Stimulated activated CD8-positive, alpha-beta memory T cell treated with anti-CD3 and anti-CD28 coated beads, Interleukin-4, amount 100 ng/mL, for 1 hour (primary cell): ENCODE measurements around the gene ARHGEF25.
A peak's percentile ranks its signal among the peaks of the same experiment; 100 is the strongest.
"Not testable (repeated sequence)": the region's sequence is repeated elsewhere in the genome, so short reads cannot be mapped to it uniquely, and the experiment has no call there.

ENCODE experiments used
- DNase-seq, 2 donors: peaks; one replicate each; pipeline ENCODE4 v3.0.0-alpha.2; 2020; ENCODE audit warnings: low read depth in 2 of 2, low spot score in 1 of 2

ARHGEF25 gene

GRCh38 chr12:57585156-57585555, 26.1 kb upstream of the ARHGEF25 start:
- DNase-seq = no peak

GRCh38 chr12:57586128-57586527, 25.1 kb upstream of the ARHGEF25 start:
- no peak for DNase-seq

GRCh38 chr12:57586832-57587429, 24.3 kb upstream of the ARHGEF25 start:
- no peak for DNase-seq

- not testable (repeated sequence) for DNase-seq
These were observed 22.2 kb upstream of the ARHGEF25 start for GRCh38 chr12:57588951-57589610.

GRCh38 chr12:57590479-57590863, 20.8 kb upstream of the ARHGEF25 start:
- DNase-seq = no peak

GRCh38 chr12:57590864-57591781, 20.1 kb upstream of the ARHGEF25 start, which contains the start of gene PIP4K2C:
PIP4K2C (plus strand) TSS chr12:57591192; CDS start chr12:57591290, 98 bp downstream.
- DNase-seq = peak; percentile 34 to 62

- DNase-seq = no peak
These were observed 19.4 kb upstream of the ARHGEF25 start for GRCh38 chr12:57591782-57592325.

GRCh38 chr12:57592551-57593165, 18.6 kb upstream of the ARHGEF25 start:
- DNase-seq = no peak

GRCh38 chr12:57593187-57593586, 18.0 kb upstream of the ARHGEF25 start:
- DNase-seq = no peak

GRCh38 chr12:57600395-57600794, 10.8 kb upstream of the ARHGEF25 start:
- no peak for DNase-seq

GRCh38 chr12:57602544-57602943, 8.7 kb upstream of the ARHGEF25 start:
- DNase-seq = no peak

GRCh38 chr12:57603324-57603723, 7.9 kb upstream of the ARHGEF25 start:
- no peak for DNase-seq

GRCh38 chr12:57603815-57604453, 7.3 kb upstream of the ARHGEF25 start:
- no peak for DNase-seq

- DNase-seq = no peak
These were observed 6.7 kb upstream of the ARHGEF25 start, which contains the start of gene DTX3 for GRCh38 chr12:57604454-57604991. DTX3 (plus strand) TSS chr12:57604824; CDS start chr12:57606518, 1,694 bp downstream.

GRCh38 chr12:57604992-57605810, 6.0 kb upstream of the ARHGEF25 start:
- no peak for DNase-seq

- no peak for DNase-seq
These were observed 5.4 kb upstream of the ARHGEF25 start for GRCh38 chr12:57605811-57606311.

GRCh38 chr12:57606399-57606798, 4.8 kb upstream of the ARHGEF25 start:
- no peak for DNase-seq

GRCh38 chr12:57606821-57607220, 4.4 kb upstream of the ARHGEF25 start:
- DNase-seq = no peak
